Body of pancreas (tissue), 4 donors: ENCODE measurements around the gene ZNF791.

Source experiments
- POLR2A ChIP-seq, 3 donors: fragments of 450-650 bp; IDR thresholded peaks; one replicate each; pipeline ENCODE4 v1.6.1; 2016; ENCODE audit warnings: antibody characterized with exemption in 3 of 3, mild to moderate bottlenecking in 2 of 3
- TF ChIP-seq, protein P1 (sequence below), 7 experiments: fragments of 450-650 bp in 4 of 7; fragments of 200-600 bp in 3 of 7; sonication (generic) in 3 of 7; IDR thresholded peaks; one replicate each; pipeline ENCODE4 v1.5.1; 2016 to 2019; ENCODE audit warnings: antibody characterized with exemption in 7 of 7

DNA sequence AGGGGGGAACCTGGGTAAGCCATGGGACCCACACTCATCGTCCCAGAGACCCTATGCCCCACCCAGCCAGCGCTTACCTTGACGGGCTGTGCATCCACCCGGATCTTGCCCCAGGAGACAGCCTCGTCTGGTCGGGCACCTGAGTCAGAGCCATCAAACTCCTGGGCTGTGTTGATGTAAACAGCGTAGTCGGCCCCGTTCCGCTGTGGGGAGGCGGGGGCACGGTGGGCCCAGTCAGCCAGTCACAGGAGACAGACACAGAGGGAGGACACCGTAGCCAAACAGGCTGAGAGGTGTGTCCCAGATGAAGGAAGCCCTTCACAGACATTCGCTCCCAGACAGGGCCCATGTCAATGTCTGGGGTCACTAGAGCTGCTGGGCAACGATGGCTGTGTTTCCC is 65.2 kb downstream of the ZNF791 start:
- TF ChIP-seq, protein P1, sequence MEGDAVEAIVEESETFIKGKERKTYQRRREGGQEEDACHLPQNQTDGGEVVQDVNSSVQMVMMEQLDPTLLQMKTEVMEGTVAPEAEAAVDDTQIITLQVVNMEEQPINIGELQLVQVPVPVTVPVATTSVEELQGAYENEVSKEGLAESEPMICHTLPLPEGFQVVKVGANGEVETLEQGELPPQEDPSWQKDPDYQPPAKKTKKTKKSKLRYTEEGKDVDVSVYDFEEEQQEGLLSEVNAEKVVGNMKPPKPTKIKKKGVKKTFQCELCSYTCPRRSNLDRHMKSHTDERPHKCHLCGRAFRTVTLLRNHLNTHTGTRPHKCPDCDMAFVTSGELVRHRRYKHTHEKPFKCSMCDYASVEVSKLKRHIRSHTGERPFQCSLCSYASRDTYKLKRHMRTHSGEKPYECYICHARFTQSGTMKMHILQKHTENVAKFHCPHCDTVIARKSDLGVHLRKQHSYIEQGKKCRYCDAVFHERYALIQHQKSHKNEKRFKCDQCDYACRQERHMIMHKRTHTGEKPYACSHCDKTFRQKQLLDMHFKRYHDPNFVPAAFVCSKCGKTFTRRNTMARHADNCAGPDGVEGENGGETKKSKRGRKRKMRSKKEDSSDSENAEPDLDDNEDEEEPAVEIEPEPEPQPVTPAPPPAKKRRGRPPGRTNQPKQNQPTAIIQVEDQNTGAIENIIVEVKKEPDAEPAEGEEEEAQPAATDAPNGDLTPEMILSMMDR (IDR thresholded peaks at IDR 0.05) = no peak
- no peak for TF ChIP-seq POLR2A (IDR thresholded peaks at IDR 0.05)
